Kidney epithelial cell (primary cell): ENCODE results near the gene CTNS. TPM values are rescaled to one million over a fixed set of nuclear protein-coding genes. Genes with fewer than 3 reads are reported as not detected.

Source experiments
- DNase-seq: peaks from one replicate; pipeline ENCODE4 v3.0.0-alpha.2; 2010; ENCODE audit warnings: low read depth
- H3K27me3 ChIP-seq: 2 replicates; pipeline ENCODE4 v1.6.0; 2011; ENCODE audit warnings: low read length; ENCODE audit not compliant: control insufficient read depth, insufficient read depth
- H3K36me3 ChIP-seq: 2 replicates; pipeline ENCODE4 v1.5.1; 2011; ENCODE audit warnings: low read length; ENCODE audit not compliant: control insufficient read depth, insufficient read depth
- H3K4me3 ChIP-seq: 2 replicates; pipeline ENCODE4 v1.5.1; 2011; ENCODE audit warnings: low read depth, mild to moderate bottlenecking, control low read depth, low read length
- total RNA-seq: library from RNA; depleted of rRNA; stranded (reverse); fragments of >200 nt; gene quantifications from 2 replicates; pipeline ENCODE4 v1.2.3, GENCODE V29; 2015
- TF ChIP-seq, protein P1 (sequence below): IDR thresholded peaks from 2 replicates; pipeline ENCODE4 v1.5.1; 2011; ENCODE audit warnings: mild to moderate bottlenecking, moderate library complexity, low read length, control low read depth, inconsistent platforms; ENCODE audit not compliant: insufficient read depth, poor library complexity, severe bottlenecking

CTNS gene
- total RNA-seq, 1 donor from 2014 or later = 55.4 TPM

DNA sequence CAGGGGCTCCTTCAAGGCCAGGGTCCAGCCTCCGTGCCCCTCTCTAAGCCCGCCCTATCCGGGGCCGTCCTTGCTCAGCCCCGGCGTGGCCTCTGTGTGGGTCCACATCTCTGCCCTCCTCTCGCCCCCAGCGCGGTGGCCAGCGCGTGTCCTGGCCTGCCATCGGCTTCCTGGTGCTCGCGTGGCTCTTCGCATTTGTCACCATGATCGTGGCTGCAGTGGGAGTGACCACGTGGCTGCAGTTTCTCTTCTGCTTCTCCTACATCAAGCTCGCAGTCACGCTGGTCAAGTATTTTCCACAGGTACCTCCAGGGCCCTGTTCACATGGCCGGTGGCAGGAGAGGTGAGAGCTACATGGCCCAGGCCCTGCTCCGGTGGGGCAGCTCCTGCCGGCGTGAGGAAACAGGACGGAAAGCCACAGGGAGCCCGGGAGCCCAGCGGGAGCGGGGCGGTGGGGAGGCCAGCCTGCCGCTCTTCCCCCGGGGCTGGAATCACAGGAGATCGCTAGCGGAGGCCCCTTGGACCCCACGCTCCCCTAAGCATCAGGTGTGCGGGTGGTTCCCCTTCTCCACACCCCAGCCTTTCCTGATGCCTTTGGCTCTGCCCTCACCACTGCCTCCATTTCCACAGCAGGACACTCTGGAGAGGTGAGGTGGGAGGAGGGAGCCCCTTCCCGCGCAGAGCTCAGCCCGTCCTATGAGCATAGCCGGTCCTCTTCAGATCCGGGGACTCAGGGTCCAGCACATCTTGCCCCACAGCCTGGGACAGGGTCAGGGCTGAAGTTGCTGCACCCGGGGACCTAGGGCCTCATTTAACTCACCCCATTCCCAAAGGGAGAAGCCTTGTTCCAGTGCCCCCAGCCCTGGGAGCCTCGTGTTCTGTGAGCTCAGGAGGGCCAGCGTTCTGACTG is 21.6 kb downstream of the CTNS start:
- TF ChIP-seq, protein P1, sequence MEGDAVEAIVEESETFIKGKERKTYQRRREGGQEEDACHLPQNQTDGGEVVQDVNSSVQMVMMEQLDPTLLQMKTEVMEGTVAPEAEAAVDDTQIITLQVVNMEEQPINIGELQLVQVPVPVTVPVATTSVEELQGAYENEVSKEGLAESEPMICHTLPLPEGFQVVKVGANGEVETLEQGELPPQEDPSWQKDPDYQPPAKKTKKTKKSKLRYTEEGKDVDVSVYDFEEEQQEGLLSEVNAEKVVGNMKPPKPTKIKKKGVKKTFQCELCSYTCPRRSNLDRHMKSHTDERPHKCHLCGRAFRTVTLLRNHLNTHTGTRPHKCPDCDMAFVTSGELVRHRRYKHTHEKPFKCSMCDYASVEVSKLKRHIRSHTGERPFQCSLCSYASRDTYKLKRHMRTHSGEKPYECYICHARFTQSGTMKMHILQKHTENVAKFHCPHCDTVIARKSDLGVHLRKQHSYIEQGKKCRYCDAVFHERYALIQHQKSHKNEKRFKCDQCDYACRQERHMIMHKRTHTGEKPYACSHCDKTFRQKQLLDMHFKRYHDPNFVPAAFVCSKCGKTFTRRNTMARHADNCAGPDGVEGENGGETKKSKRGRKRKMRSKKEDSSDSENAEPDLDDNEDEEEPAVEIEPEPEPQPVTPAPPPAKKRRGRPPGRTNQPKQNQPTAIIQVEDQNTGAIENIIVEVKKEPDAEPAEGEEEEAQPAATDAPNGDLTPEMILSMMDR = no peak
- Histone ChIP-seq H3K4me3 (no peak overlapping the region), H3K27me3 (no peaks in the 10 kb centered on the region), H3K36me3 (peaks cover 1% of the 10 kb centered on the region)
- DNase-seq = no peak

DNA sequence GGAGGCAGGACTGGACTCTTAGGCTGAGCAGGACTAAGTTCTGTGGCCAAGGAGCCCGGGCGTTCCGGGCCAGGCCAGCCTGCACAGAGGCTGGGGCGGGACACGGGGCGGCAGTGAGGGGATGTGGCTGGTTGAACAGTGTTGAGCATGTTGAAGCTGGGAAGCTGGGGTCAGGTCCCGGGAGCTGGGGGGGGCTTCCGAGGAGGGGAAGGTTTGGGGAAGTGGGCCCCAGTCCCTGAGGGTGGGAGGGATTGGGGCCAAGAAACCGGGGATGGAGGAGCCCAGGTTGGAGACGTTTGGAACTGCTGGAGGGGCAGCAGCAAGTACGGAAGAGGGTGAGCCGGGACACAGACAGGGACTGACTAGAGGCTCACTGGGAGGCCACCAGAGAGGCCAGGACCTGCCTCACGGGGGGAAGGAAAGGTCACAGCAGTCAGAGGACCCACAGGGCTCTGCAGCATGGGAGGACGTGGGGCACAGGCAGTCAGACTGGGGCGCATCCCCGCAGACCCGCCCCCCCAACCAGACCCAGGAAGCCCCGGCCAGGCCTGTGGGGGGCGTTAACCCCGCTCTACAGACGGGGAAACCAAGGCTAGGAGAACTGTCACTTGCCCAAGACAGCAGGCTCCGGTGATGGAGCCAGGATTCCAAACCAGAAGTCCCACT is 22.4 kb downstream of the CTNS start:
- TF ChIP-seq, protein P1 = no peak

DNA sequence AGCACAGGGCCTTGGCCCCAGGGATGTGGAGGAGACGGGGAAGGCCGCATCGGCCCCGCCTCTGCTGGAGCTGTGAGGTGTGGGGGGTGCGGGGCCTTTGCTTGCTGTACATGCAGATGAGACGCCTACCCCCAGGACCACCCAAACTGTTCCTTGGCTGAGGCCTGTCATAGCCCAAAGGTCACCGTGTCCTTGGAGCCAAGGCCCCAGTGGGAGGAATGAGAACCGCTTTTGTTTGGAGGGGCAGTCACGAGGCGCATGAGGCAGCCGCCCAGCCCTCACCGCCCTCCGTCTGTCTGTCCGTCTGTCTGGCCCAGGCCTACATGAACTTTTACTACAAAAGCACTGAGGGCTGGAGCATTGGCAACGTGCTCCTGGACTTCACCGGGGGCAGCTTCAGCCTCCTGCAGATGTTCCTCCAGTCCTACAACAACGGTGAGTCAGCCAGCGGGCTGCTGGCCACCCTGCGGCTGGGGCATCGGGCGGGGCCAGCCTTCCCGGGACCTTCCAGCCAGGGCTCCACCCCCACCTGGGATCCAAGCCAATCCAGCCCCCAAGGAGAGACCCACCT is 23.1 kb downstream of the CTNS start:
- TF ChIP-seq, protein P1 = no peak
- no peak for DNase-seq
- H3K36me3 ChIP-seq = peaks cover 3% of the 10 kb centered on the region
- no peak overlapping the region for H3K4me3 ChIP-seq
- H3K27me3 ChIP-seq = no peaks in the 10 kb centered on the region

More for the DNA sequence above, 22.4 kb downstream of the CTNS start:
- Histone ChIP-seq H3K27me3 (no peaks in the 10 kb centered on the region), H3K36me3 (peaks cover 3% of the 10 kb centered on the region), H3K4me3 (no peak overlapping the region)
- no peak for DNase-seq

DNA sequence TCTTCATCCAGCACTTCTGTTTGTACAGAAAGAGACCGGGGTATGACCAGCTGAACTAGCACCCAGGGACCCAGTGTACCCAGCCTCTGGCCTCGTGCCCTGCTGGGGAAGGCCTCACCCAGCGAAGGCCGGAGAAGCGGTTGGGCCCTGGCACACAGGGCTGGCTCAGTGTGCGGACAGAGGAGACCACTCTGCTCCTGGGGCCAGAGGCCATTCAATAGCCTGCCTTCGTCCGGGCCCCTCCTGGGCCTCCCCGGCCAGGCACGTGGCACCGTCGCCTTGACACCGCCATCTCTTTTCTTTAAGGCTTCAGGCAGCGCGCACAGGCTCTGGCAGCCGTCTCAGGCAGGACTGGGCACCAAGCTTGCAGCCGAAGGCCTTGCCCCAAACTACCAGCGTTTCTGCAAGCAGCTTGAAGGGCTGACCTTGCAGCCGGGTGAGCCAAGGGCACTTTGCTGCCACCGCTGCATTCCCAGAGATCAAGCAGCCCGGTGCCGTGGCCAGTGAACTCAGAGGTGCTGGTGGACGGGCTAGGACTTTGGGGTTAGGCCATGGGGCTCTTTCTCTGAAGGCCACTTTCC is 23.8 kb downstream of the CTNS start:
- TF ChIP-seq, protein P1 = no peak
- Histone ChIP-seq H3K4me3 (no peak overlapping the region), H3K27me3 (no peaks in the 10 kb centered on the region), H3K36me3 (peaks cover 3% of the 10 kb centered on the region)
- DNase-seq = no peak

DNA sequence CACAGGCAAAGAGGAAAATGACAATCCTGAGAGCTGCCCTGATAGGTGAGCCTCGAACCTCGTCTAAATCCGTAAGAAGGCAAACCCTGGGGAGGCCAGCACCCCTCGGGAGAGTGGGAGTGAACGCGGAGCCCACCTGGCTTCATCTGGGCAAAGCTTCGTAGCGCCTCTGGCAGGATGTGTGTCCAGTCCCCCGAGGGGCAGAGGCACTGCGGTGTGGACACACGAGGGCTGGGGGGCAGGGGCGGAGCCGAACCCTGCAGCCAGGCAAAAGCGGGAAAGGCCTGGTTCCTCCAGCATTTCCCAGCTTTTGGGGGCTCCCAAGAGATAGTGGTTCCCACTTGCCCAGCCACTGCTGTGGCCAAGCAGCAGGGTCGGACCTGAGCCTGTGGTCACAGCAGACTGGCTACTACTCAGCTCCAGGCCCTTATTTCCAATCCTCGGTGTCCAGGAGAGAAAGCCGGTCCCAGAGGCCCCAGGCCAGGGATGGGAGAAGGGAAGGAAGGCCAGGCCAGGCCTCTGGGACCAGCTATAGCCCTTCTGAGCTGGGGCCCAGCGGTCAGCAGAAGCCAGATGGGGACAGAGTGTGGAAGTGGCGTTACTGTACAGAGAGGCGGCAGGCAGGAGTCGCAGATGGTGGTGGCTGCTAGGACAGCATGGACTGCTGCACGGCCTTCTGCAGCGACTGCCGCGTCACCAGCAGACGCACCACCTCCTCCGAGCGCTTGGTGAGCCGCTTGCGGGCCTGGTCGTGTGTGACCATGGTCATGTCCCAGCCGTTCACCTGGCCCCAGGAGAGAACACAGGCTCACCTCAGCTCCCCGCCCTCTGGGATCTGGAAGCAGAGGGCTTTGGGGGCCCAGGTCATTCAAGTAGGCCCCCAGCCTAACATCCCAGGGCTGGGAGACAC is 26.8 kb downstream of the CTNS start:
- DNase-seq = no peak
- no peaks in the 10 kb centered on the region for H3K27me3 ChIP-seq
- H3K36me3 ChIP-seq = peaks cover 3% of the 10 kb centered on the region
- no peak overlapping the region for H3K4me3 ChIP-seq
- TF ChIP-seq, protein P1 = no peak
